HTR-8/SVneo (cell line): ENCODE measurements around the gene EGFR.

Experiments used
- DNase-seq: peaks from one replicate; pipeline ENCODE4 v3.0.0; 2011; ENCODE audit warnings: low spot score, mixed read lengths; ENCODE audit not compliant: insufficient read length
- FAIRE-seq: peaks from 2 replicates; lab custom pipeline; 2011; peaks lifted over from hg19 to GRCh38; lab: Jason Lieb, UNC

Gene EGFR

GRCh38 chr7:55093674-55094073 is 74.9 kb downstream of the EGFR start:
- FAIRE-seq (no peak), DNase-seq (no peak)

- DNase-seq (no peak), FAIRE-seq (no peak)
These were observed 75.4 kb downstream of the EGFR start for GRCh38 chr7:55094092-55094690.

GRCh38 chr7:55095672-55096071 is 76.9 kb downstream of the EGFR start:
- DNase-seq (no peak), FAIRE-seq (peak; percentile 46)

GRCh38 chr7:55096323-55096722 is 77.5 kb downstream of the EGFR start:
- DNase-seq = no peak
- FAIRE-seq = no peak

- FAIRE-seq (no peak), DNase-seq (no peak)
These were observed 78.3 kb downstream of the EGFR start for GRCh38 chr7:55097100-55097499.

- no peak for FAIRE-seq
- no peak for DNase-seq
These were observed 80.4 kb downstream of the EGFR start for GRCh38 chr7:55099066-55099820.

- FAIRE-seq = no peak
- DNase-seq = no peak
These were observed 81.2 kb downstream of the EGFR start for GRCh38 chr7:55099821-55100543.

GRCh38 chr7:55100544-55101327 is 81.9 kb downstream of the EGFR start:
- DNase-seq (no peak), FAIRE-seq (no peak)

GRCh38 chr7:55101359-55101758 is 82.5 kb downstream of the EGFR start:
- FAIRE-seq (no peak), DNase-seq (no peak)

- FAIRE-seq (no peak), DNase-seq (no peak)
These were observed 85.3 kb downstream of the EGFR start for GRCh38 chr7:55104123-55104522.

- no peak for FAIRE-seq
- no peak for DNase-seq
These were observed 86.1 kb downstream of the EGFR start for GRCh38 chr7:55104712-55105433.

GRCh38 chr7:55105952-55106351 is 87.1 kb downstream of the EGFR start:
- no peak for DNase-seq
- FAIRE-seq = no peak

GRCh38 chr7:55107946-55108345 is 89.1 kb downstream of the EGFR start:
- FAIRE-seq (no peak), DNase-seq (no peak)

- FAIRE-seq (no peak), DNase-seq (no peak)
These were observed 89.6 kb downstream of the EGFR start for GRCh38 chr7:55108401-55108800.

- no peak for DNase-seq
- FAIRE-seq = no peak
These were observed 90.0 kb downstream of the EGFR start for GRCh38 chr7:55108818-55109217.

GRCh38 chr7:55109404-55110167 is 90.8 kb downstream of the EGFR start:
- DNase-seq = no peak
- no peak for FAIRE-seq

- FAIRE-seq (no peak), DNase-seq (no peak)
These were observed 91.6 kb downstream of the EGFR start for GRCh38 chr7:55110282-55110992.

GRCh38 chr7:55110993-55111361 is 92.2 kb downstream of the EGFR start:
- no peak for DNase-seq

GRCh38 chr7:55112056-55112455 is 93.2 kb downstream of the EGFR start:
- FAIRE-seq (no peak), DNase-seq (no peak)

More at GRCh38 chr7:55110993-55111361, 92.2 kb downstream of the EGFR start:
- FAIRE-seq = no peak
